PFSK-1 (cell line): ENCODE measurements around the gene MYO7A.

Experiments used
- FOXP2 ChIP-seq: optimal IDR thresholded peaks from 2 replicates; pipeline ENCODE3; 2011; ENCODE audit warnings: borderline replicate concordance, control low read depth, inconsistent platforms; ENCODE audit not compliant: insufficient read depth; ENCODE audit errors: extremely low read length, extremely low read depth
- POLR2AphosphoS5 ChIP-seq: IDR thresholded peaks from 2 replicates; pipeline ENCODE4 v1.6.1; 2012; ENCODE audit warnings: low read depth, mild to moderate bottlenecking, control low read depth, low read length, moderate library complexity
- SIN3A ChIP-seq: IDR thresholded peaks from 2 replicates; pipeline ENCODE4 v1.6.1; 2012; ENCODE audit warnings: mild to moderate bottlenecking, low read length, moderate library complexity, borderline replicate concordance; ENCODE audit not compliant: insufficient read depth
- TAF1 ChIP-seq: IDR thresholded peaks from 2 replicates; pipeline ENCODE4 v1.6.1; 2012; ENCODE audit warnings: low read length, control low read depth, borderline replicate concordance; ENCODE audit not compliant: insufficient read depth
- TF ChIP-seq, protein P1 (sequence below), 2 experiments: IDR thresholded peaks; 2 replicates each; pipeline versions ENCODE4 v1.6.1 to v1.8.0; 2011 to 2012; ENCODE audit warnings: low read depth in 2 of 2, low read length in 2 of 2, control low read depth in 1 of 2, inconsistent platforms in 1 of 2, mild to moderate bottlenecking in 1 of 2, moderate library complexity in 1 of 2; ENCODE audit not compliant: insufficient read depth in 1 of 2

DNA sequence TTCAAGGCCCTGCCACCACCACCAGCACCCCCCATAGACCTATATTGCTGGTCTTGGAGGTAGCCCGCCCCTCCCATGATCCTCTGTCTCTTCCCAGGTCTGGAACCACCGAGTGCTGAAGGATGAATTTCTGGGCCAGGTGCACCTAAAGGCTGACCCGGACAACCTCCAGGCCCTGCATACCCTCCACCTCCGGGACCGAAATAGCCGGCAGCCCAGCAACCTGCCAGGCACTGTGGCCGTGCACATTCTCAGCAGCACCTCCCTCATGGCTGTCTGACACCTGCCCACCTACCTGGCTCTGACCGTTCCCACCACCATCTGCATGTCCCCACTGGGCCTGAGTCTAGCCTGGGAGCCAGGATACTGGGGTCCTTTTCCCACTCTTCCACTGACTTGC lies 4.5 kb upstream of the MYO7A start:
- TF ChIP-seq, protein P1, sequence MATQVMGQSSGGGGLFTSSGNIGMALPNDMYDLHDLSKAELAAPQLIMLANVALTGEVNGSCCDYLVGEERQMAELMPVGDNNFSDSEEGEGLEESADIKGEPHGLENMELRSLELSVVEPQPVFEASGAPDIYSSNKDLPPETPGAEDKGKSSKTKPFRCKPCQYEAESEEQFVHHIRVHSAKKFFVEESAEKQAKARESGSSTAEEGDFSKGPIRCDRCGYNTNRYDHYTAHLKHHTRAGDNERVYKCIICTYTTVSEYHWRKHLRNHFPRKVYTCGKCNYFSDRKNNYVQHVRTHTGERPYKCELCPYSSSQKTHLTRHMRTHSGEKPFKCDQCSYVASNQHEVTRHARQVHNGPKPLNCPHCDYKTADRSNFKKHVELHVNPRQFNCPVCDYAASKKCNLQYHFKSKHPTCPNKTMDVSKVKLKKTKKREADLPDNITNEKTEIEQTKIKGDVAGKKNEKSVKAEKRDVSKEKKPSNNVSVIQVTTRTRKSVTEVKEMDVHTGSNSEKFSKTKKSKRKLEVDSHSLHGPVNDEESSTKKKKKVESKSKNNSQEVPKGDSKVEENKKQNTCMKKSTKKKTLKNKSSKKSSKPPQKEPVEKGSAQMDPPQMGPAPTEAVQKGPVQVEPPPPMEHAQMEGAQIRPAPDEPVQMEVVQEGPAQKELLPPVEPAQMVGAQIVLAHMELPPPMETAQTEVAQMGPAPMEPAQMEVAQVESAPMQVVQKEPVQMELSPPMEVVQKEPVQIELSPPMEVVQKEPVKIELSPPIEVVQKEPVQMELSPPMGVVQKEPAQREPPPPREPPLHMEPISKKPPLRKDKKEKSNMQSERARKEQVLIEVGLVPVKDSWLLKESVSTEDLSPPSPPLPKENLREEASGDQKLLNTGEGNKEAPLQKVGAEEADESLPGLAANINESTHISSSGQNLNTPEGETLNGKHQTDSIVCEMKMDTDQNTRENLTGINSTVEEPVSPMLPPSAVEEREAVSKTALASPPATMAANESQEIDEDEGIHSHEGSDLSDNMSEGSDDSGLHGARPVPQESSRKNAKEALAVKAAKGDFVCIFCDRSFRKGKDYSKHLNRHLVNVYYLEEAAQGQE (IDR thresholded peaks at IDR 0.05; ENCODE audit: insufficient read depth in 1 of 2, low read depth in 2 of 2, low read length in 2 of 2) = no peak
- TF ChIP-seq POLR2AphosphoS5 (no peak), SIN3A (no peak), TAF1 (no peak), FOXP2 (no peak)
